ENCODE data around the gene RASL10A. TPM values are rescaled to one million over a fixed set of nuclear protein-coding genes. Genes with fewer than 3 reads are reported as not detected.

RASL10A gene
- total and polyA plus RNA-seq, 2 donors from 2014 or later = 0.73 to 1.2 TPM

- intact Hi-C loops (cut with DNase I) = no loop called here
- no peak overlapping the region for H3K9ac ChIP-seq (ENCODE audit: low read length in 3 of 3)
- H3K4me3 ChIP-seq (ENCODE audit: low read length in 3 of 3) = no peak overlapping the region
- no peak for FAIRE-seq
- TF ChIP-seq CTCF (IDR thresholded peaks at IDR 0.05; ENCODE audit: borderline replicate concordance, extremely low read depth, insufficient read depth) = no peak
- no peaks in the 10 kb centered on the region for H3K9me3 ChIP-seq (ENCODE audit: control insufficient read depth in 2 of 3, insufficient read depth in 1 of 3, low read length in 3 of 3)
- DNase-seq = peak in 1 of 5 donors; percentile 45
- peaks cover 0 to 13% (median 0%) of the 10 kb centered on the region in 3 donors for H3K4me1 ChIP-seq (ENCODE audit: control insufficient read depth in 2 of 3, insufficient read depth in 2 of 3, low read depth in 1 of 3, low read length in 3 of 3)
- H3K27ac ChIP-seq (ENCODE audit: low read depth in 2 of 2, low read length in 2 of 2) = no peak overlapping the region
- peaks cover 16% of the 10 kb centered on the region for H3K27me3 ChIP-seq (ENCODE audit: control insufficient read depth, insufficient read depth, low read length)
- no peaks in the 10 kb centered on the region for H3K36me3 ChIP-seq (ENCODE audit: control insufficient read depth in 2 of 3, insufficient read depth in 3 of 3, low read length in 3 of 3)
These were observed 788 bp upstream of the RASL10A start for GRCh38 chr22:29316141-29316828.

DNA sequence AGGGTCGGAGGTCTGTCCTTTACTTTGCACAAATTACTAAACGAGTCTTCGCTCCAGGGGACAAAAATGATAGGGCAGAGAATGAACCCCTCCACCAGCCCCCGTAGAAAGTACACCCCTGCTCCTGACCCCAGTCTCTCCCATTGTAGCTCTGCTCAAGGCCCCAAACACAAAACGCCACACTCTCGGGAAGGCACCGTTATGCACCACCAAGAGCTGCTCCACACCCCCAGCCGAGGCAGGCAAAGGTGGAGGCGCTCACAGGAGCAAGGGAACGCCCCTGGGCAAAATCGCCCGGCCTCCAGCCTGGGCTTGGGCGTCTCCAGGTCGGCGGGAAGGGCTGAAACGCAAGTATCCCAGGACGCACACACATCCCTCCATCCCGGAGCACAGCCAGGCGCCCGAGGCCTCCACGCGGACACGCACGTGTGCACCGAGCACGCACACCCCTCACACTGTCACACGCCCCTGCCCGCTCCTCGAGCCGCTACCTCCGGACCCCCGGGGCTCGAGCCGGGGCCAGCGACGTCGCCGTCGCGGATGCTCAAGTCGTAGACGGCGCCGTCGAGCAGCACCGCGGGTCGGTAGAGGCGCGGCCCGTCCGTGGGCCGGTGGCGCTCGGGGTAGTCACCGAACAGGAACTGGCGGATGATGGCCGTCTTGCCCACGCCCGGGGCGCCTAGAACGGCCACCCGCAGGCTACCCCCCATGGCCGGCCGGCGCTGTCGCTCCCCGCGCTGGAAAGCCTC, 786 bp downstream of the RASL10A start:
- Histone ChIP-seq H3K36me3 (ENCODE audit: control insufficient read depth in 2 of 3, insufficient read depth in 3 of 3, low read length in 3 of 3) (no peaks in the 10 kb centered on the region), H3K9me3 (ENCODE audit: control insufficient read depth in 2 of 3, insufficient read depth in 1 of 3, low read length in 3 of 3) (no peaks in the 10 kb centered on the region), H3K4me3 (ENCODE audit: low read length in 3 of 3) (no peak overlapping the region), H3K4me1 (ENCODE audit: control insufficient read depth in 2 of 3, insufficient read depth in 2 of 3, low read depth in 1 of 3, low read length in 3 of 3) (peaks cover 0 to 22% (median 0%) of the 10 kb centered on the region in 3 donors), H3K27ac (ENCODE audit: low read depth in 2 of 2, low read length in 2 of 2) (no peak overlapping the region), H3K9ac (ENCODE audit: low read length in 3 of 3) (no peak overlapping the region), H3K27me3 (ENCODE audit: control insufficient read depth, insufficient read depth, low read length) (peaks cover 16% of the 10 kb centered on the region)
- DNase-seq (peak in 2 of 5 donors; percentile 68 to 74), FAIRE-seq (no peak)
- no peak for TF ChIP-seq CTCF (IDR thresholded peaks at IDR 0.05; ENCODE audit: borderline replicate concordance, extremely low read depth, insufficient read depth)
- intact Hi-C loops (cut with DNase I) = no loop called here

DNA sequence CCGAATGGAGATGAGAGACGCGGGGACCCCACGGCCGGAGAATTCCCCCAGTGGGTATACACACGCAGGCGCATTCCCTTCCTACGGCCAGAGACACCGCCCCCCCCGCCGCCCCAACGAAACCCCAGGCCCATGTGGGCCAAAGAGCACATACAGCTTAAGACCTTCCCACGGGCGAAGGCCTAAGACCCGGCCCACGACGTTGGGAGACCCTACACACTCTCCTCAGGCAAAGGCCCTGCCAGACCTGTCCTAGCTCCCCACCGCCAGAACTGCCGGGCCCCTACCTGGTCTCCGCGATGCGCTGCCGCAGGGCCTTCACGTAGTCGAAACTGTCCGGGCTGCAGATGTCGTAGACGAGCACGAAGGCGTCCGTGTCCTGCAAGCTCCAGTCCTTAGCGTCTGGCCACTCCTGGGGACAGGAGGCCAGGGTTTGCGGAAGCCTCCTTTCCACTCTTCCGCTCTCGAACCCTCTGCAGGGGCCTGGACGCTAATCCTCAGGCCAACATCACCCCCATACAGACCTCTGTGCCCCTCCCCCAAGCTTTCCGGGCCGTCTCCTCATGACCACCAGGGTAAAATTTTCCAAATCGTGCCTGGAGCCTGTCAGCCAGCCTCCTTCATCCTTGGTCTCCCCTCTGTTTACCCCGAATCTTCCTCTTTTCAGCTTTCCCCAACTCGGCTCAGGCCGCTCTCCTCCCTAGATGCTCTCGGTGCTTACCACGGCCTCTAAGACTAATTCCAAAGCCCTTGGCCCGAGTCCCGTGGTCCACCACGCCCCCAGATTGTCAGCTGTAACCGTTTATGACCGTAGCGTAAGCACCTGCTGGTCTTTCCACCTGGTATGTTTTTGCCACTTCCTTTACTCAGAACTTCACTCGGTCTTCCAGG, 1.7 kb downstream of the RASL10A start:
- intact Hi-C loops (cut with DNase I) = no loop called here
- Histone ChIP-seq H3K27ac (ENCODE audit: low read depth in 2 of 2, low read length in 2 of 2) (no peak overlapping the region), H3K4me3 (ENCODE audit: low read length in 3 of 3) (no peak overlapping the region), H3K36me3 (ENCODE audit: control insufficient read depth in 2 of 3, insufficient read depth in 3 of 3, low read length in 3 of 3) (no peaks in the 10 kb centered on the region), H3K4me1 (ENCODE audit: control insufficient read depth in 2 of 3, insufficient read depth in 2 of 3, low read depth in 1 of 3, low read length in 3 of 3) (peaks cover 0 to 30% (median 0%) of the 10 kb centered on the region in 3 donors), H3K9ac (ENCODE audit: low read length in 3 of 3) (no peak overlapping the region), H3K9me3 (ENCODE audit: control insufficient read depth in 2 of 3, insufficient read depth in 1 of 3, low read length in 3 of 3) (no peaks in the 10 kb centered on the region), H3K27me3 (ENCODE audit: control insufficient read depth, insufficient read depth, low read length) (peaks cover 16% of the 10 kb centered on the region)
- DNase-seq = peak in 3 of 5 donors; percentile 52 to 78 (median 71)
- FAIRE-seq = no peak
- no peak for TF ChIP-seq CTCF (IDR thresholded peaks at IDR 0.05; ENCODE audit: borderline replicate concordance, extremely low read depth, insufficient read depth)

Measured in kidney (tissue), 14 donors.